ENCODE measurements around the gene MTARC2. TPM values are rescaled to one million over a fixed set of nuclear protein-coding genes. Genes with fewer than 3 reads are reported as not detected.

Gene MTARC2
- total and polyA plus RNA-seq, 2 experiments from 2014 or later, result 1.9 to 4.8 TPM

GRCh38 chr1:220759147-220759546 is 11.0 kb downstream of the MTARC2 start:
- no peak overlapping the region for H3K4me2 ChIP-seq (ENCODE audit: unreplicated experiment)
- no peak overlapping the region for H2AFZ ChIP-seq
- no peaks in the 10 kb centered on the region for H3K79me2 ChIP-seq (ENCODE audit: insufficient read depth)
- H3K4me1 ChIP-seq (ENCODE audit: insufficient read depth), result no peaks in the 10 kb centered on the region
- DNase-seq, result no peak
- TF ChIP-seq EZH2 (IDR thresholded peaks at IDR 0.05; ENCODE audit: insufficient read depth, poor library complexity, severe bottlenecking) (no peak), EZH2phosphoT487 (IDR thresholded peaks at IDR 0.05; ENCODE audit: insufficient read depth, low read depth) (no peak)
- no peaks in the 10 kb centered on the region for H3K27me3 ChIP-seq (replicated peaks; ENCODE audit: insufficient read depth)
- H3K9me2 ChIP-seq (ENCODE audit: insufficient read depth), result no peaks in the 10 kb centered on the region
- H3K36me3 ChIP-seq (ENCODE audit: low read depth), result no peaks in the 10 kb centered on the region
- in situ Hi-C loops (cut with MboI), result no loop called here
- no peaks in the 10 kb centered on the region for H3F3A ChIP-seq (ENCODE audit: insufficient read depth)
- 89 to 100% methylated on average over 3 of the region's 3 CpGs for WGBS, 2 experiments (ENCODE audit: low coverage in 1 of 2, low lambda C conversion rate in 2 of 2, missing lambda C conversion rate in 2 of 2)
- H3K9me3 ChIP-seq (ENCODE audit: low read depth), result no peaks in the 10 kb centered on the region
- H3K9ac ChIP-seq, result no peak overlapping the region
- H4K20me1 ChIP-seq (ENCODE audit: insufficient read depth), result no peaks in the 10 kb centered on the region
- no peak overlapping the region for H3K27ac ChIP-seq
- no peak overlapping the region for H3K4me3 ChIP-seq

GRCh38 chr1:220761688-220762427 is 13.7 kb downstream of the MTARC2 start:
- Histone ChIP-seq H3K27me3 (replicated peaks; ENCODE audit: insufficient read depth) (no peaks in the 10 kb centered on the region), H4K20me1 (ENCODE audit: insufficient read depth) (no peaks in the 10 kb centered on the region), H3K79me2 (ENCODE audit: insufficient read depth) (no peaks in the 10 kb centered on the region), H3K27ac (no peak overlapping the region), H3K4me2 (ENCODE audit: unreplicated experiment) (no peak overlapping the region), H3F3A (ENCODE audit: insufficient read depth) (no peaks in the 10 kb centered on the region), H3K9me3 (ENCODE audit: low read depth) (no peaks in the 10 kb centered on the region), H3K9me2 (ENCODE audit: insufficient read depth) (no peaks in the 10 kb centered on the region), H3K4me3 (no peak overlapping the region), H3K9ac (no peak overlapping the region), H3K36me3 (ENCODE audit: low read depth) (no peaks in the 10 kb centered on the region), H3K4me1 (ENCODE audit: insufficient read depth) (no peaks in the 10 kb centered on the region), H2AFZ (no peak overlapping the region)
- TF ChIP-seq EZH2 (IDR thresholded peaks at IDR 0.05; ENCODE audit: insufficient read depth, poor library complexity, severe bottlenecking), result no peak
- in situ Hi-C loops (cut with MboI), result no loop called here
- WGBS, 2 experiments (ENCODE audit: low coverage in 1 of 2, low lambda C conversion rate in 2 of 2, missing lambda C conversion rate in 2 of 2), result 93% methylated on average over 7 of the region's 7 CpGs
- no peak for DNase-seq

- Histone ChIP-seq H3K36me3 (ENCODE audit: low read depth) (no peaks in the 10 kb centered on the region), H3K4me2 (ENCODE audit: unreplicated experiment) (no peak overlapping the region), H3K27ac (no peak overlapping the region), H4K20me1 (ENCODE audit: insufficient read depth) (no peaks in the 10 kb centered on the region), H3K9me2 (ENCODE audit: insufficient read depth) (no peaks in the 10 kb centered on the region), H3K79me2 (ENCODE audit: insufficient read depth) (no peaks in the 10 kb centered on the region), H3K9me3 (ENCODE audit: low read depth) (no peaks in the 10 kb centered on the region), H3K4me3 (no peak overlapping the region), H3K9ac (no peak overlapping the region), H3K27me3 (replicated peaks; ENCODE audit: insufficient read depth) (no peaks in the 10 kb centered on the region), H3F3A (ENCODE audit: insufficient read depth) (no peaks in the 10 kb centered on the region), H2AFZ (no peak overlapping the region), H3K4me1 (ENCODE audit: insufficient read depth) (no peaks in the 10 kb centered on the region)
- in situ Hi-C loops (cut with MboI), result no loop called here
- 88 to 95% methylated on average over 3 of the region's 3 CpGs for WGBS, 2 experiments (ENCODE audit: low coverage in 1 of 2, low lambda C conversion rate in 2 of 2, missing lambda C conversion rate in 2 of 2)
- TF ChIP-seq EZH2 (IDR thresholded peaks at IDR 0.05; ENCODE audit: insufficient read depth, poor library complexity, severe bottlenecking) (no peak), EZH2phosphoT487 (IDR thresholded peaks at IDR 0.05; ENCODE audit: insufficient read depth, low read depth) (no peak)
- no peak for DNase-seq
Measured at GRCh38 chr1:220764757-220765156, 16.6 kb downstream of the MTARC2 start.

- Histone ChIP-seq H3K4me2 (ENCODE audit: unreplicated experiment) (no peak overlapping the region), H2AFZ (no peak overlapping the region)
Measured at GRCh38 chr1:220767312-220768125, 19.4 kb downstream of the MTARC2 start.

More at GRCh38 chr1:220767312-220768125, 19.4 kb downstream of the MTARC2 start:
- in situ Hi-C loops (cut with MboI), result no loop called here
- H3K79me2 ChIP-seq (ENCODE audit: insufficient read depth), result no peaks in the 10 kb centered on the region
- no peaks in the 10 kb centered on the region for H4K20me1 ChIP-seq (ENCODE audit: insufficient read depth)
- H3K27ac ChIP-seq, result no peak overlapping the region
- H3F3A ChIP-seq (ENCODE audit: insufficient read depth), result no peaks in the 10 kb centered on the region
- no peaks in the 10 kb centered on the region for H3K9me2 ChIP-seq (ENCODE audit: insufficient read depth)
- WGBS, 2 experiments (ENCODE audit: low coverage in 1 of 2, low lambda C conversion rate in 2 of 2, missing lambda C conversion rate in 2 of 2), result 68 to 69% methylated on average over 8 of the region's 8 CpGs
- no peaks in the 10 kb centered on the region for H3K27me3 ChIP-seq (replicated peaks; ENCODE audit: insufficient read depth)
- no peaks in the 10 kb centered on the region for H3K9me3 ChIP-seq (ENCODE audit: low read depth)
- no peaks in the 10 kb centered on the region for H3K36me3 ChIP-seq (ENCODE audit: low read depth)
- no peak for TF ChIP-seq EZH2 (IDR thresholded peaks at IDR 0.05; ENCODE audit: insufficient read depth, poor library complexity, severe bottlenecking)
- no peak overlapping the region for H3K4me3 ChIP-seq
- DNase-seq, result peak; percentile 18
- no peak overlapping the region for H3K9ac ChIP-seq
- no peaks in the 10 kb centered on the region for H3K4me1 ChIP-seq (ENCODE audit: insufficient read depth)

All from GM23248 (cell line).